OCI-LY7 (cell line): ENCODE results near the gene SH3BP5L.

Experiments
- CTCF ChIP-seq: fragments of 200-600 bp; sonication (generic); conservative IDR thresholded peaks from 2 replicates; pipeline ENCODE4 v1.5.1; 2014; ENCODE audit warnings: mild to moderate bottlenecking, antibody characterized with exemption, low read length, moderate library complexity, mixed read lengths
- EZH2phosphoT487 ChIP-seq: fragments of 200-600 bp; sonication (generic); IDR thresholded peaks from 2 replicates; pipeline ENCODE4 v1.6.1; 2018; ENCODE audit warnings: low read depth, borderline replicate concordance, mild to moderate bottlenecking, mixed run types, antibody characterized with exemption, low read length, moderate library complexity, mixed read lengths

GRCh38 chr1:248821101-248821500, 4.6 kb downstream of the SH3BP5L start:
- TF ChIP-seq EZH2phosphoT487 (no peak), CTCF (no peak)
